A673 (cell line): ENCODE measurements around the gene CASP7.

Experiments
- CTCF ChIP-seq: fragments of 300-800, 200-600 bp; sonication (generic); conservative IDR thresholded peaks from 2 replicates; pipeline ENCODE4 v1.5.1; 2017; ENCODE audit warnings: low read depth, mild to moderate bottlenecking, antibody characterized with exemption, low read length, moderate library complexity, mixed read lengths
- EZH2 ChIP-seq: fragments of 200-600 bp; sonication (generic); IDR thresholded peaks from 2 replicates; pipeline ENCODE4 v1.6.1; 2017; ENCODE audit warnings: borderline replicate concordance, low read depth, mild to moderate bottlenecking, mixed read lengths, antibody characterized with exemption, low read length; ENCODE audit not compliant: poor library complexity, severe bottlenecking

- TF ChIP-seq EZH2, result no peak
- no peak for TF ChIP-seq CTCF
Observed at GRCh38 chr10:113740850-113741249, 61.1 kb downstream of the CASP7 start.
